COLO668 (cell line): ENCODE measurements around the gene ZC3H12A.

Experiments used
- DNase-seq: peaks from one replicate; lab custom pipeline; 2025; ENCODE audit not compliant: unreplicated experiment; lab: John Stamatoyannopoulos, UW

Gene ZC3H12A

GRCh38 chr1:37474046-37474696, at the start of gene ZC3H12A:
TSS of gene ZC3H12A (plus strand) at chr1:37474580. CDS start at chr1:37475497, 917 bp downstream.
- DNase-seq: peak; percentile 99

DNA sequence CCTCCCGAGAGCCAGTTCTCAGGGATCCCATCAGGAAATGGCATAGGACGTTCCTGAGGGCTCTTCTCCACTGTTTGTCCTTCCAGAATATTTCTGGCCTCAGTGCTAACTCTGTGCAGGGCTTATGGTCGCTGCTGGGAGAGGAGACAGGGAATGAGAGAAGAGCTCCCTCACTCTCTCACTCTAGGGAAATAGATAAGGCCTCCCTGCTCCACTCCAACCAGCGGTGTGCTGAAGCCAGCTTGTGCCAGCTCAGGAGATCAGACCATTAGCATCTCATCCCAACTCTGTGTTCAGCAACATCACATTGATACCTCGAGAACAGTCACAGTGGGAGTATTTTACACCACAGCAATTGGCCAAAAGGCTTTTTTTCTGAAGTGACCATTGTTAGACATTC, 49.2 kb upstream of the ZC3H12A start:
- DNase-seq: no peak

GRCh38 chr1:37429029-37429428, 45.4 kb upstream of the ZC3H12A start:
- no peak for DNase-seq

DNA sequence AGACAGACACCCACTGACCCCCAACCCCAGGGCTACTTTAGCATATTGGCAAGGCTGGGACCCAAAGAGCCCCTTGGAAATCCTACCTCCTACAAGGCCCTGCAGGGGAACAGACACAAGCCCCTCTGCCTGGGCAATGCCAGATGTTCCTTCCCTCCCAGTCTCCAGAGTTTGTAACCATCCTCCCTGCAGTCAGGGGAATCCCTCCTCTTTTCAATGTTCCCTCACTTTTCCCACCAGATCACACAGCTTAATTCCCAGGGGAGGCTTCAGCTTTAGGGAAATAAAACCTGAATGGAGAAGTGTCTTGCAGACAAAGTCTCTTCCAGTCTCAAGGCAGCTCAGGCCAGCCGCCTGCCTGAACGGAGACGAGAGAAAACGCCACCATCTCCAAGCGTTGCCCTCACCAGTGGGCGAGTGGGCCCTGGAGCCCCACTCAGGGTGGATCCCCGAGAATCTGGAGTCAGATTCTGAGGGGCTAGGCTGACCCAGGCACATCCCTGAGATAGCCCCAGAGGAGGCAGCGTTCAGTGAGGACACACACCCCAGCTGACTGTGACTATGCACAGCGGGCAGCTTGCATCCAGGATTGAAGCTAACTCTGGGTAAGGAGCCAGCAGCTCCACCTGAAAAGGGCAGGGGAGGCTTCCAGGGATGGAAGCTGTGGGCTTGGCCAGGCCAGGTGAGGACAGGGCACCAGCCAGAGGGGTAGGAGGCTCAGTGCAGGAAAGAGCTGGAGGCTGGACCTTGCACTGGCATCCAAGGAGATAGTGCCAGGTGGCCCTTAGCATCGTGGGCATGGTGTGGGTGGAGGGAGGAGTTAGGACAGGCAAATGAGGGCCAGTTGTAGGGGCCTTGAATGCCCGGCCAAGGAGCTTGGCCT, 44.0 kb upstream of the ZC3H12A start:
- DNase-seq: no peak

- no peak for DNase-seq
These were observed 41.7 kb upstream of the ZC3H12A start for GRCh38 chr1:37432716-37433115.

- no peak for DNase-seq
These were observed 41.2 kb upstream of the ZC3H12A start for GRCh38 chr1:37433171-37433570.

GRCh38 chr1:37434292-37435225, 39.8 kb upstream of the ZC3H12A start:
- peak; percentile 83 for DNase-seq

- no peak for DNase-seq
These were observed 37.3 kb upstream of the ZC3H12A start for GRCh38 chr1:37437087-37437486.

DNA sequence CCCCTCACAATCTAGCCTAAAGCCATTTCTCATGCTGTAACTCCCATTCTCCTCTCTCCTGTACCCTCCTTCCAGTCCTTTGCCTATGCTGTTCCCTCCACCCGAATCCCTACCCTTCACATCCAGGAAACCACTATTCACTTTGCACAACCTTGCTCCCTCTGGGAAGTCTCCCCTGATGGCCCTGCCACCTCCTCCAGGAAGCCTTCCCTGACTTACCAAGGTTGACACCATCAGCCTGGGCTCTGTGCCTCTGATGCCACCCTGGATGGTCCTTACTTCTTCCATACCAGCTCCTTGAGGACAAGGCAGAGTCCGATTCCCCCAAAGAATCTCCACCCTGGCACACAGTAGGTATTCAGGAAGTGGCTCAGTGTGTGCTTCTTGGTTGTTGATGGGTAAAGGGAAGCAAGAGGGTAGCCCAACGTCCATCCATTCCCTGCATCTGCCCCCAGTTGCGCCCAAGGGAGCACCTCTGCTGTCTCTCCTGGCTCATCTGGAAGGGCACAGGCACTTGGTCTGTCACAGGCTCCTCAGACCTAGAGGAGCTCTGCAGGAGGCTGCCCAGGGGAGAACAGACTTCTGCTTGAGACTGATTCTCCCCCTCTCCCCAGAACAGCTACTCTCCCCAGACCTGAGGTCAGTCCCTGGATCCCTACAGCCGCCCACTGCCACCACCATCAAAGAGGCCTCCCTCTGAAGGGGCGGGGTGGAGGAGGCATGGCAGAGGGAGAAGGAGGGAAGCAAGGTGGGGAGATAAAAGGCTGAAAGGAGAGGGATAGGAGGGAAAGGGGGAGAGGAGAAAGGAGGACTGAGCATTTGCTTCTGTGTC, 36.1 kb upstream of the ZC3H12A start:
- DNase-seq: no peak

DNA sequence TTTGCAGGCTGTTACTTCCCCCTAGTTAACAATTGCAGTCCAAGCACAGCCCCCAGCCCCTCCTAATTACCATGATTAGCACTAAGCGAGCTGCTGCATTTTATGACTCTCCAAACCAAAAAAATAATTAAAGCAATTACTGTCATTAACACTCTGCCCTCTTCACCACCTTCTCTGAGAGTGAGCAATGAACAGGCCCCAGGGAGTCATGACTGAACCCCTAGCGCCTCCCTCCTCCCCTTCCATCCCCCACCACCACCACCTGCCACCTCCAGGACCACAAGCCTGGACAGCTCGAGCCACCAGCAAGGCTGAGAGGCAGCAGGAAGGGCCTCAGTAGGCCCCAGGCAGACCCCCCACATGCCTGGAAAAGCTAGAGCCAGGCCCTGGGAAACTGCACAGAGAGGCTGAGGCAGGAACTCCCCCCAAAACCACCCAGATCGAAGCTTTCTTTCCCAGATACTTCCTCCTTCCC, 35.5 kb upstream of the ZC3H12A start:
- DNase-seq: no peak

- no peak for DNase-seq
These were observed 34.9 kb upstream of the ZC3H12A start for GRCh38 chr1:37439349-37439995.

- DNase-seq: no peak
These were observed 32.9 kb upstream of the ZC3H12A start for GRCh38 chr1:37441490-37441889.

DNA sequence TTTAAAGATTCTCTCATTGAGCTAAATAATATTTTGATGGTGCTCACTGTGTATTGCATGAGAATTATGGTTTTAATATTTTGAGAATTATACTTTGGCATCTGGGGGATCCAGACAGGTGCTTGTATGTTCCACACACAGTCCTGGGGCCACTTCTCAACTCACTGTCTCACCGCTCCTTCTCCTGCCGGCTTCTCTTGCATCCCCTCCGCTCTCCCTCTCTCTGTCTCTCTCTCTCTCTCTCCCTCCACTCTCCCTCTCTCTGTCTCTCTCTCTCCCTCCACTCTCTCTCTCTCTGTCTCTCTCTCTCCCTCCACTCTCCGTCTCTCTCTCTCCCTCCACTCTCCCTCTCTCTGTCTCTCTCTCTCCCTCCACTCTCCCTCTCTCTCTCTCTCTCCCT, 32.2 kb upstream of the ZC3H12A start:
- no peak for DNase-seq

GRCh38 chr1:37442644-37443043, 31.7 kb upstream of the ZC3H12A start:
- DNase-seq: no peak

GRCh38 chr1:37446874-37447273, 27.5 kb upstream of the ZC3H12A start:
- DNase-seq: no peak

DNA sequence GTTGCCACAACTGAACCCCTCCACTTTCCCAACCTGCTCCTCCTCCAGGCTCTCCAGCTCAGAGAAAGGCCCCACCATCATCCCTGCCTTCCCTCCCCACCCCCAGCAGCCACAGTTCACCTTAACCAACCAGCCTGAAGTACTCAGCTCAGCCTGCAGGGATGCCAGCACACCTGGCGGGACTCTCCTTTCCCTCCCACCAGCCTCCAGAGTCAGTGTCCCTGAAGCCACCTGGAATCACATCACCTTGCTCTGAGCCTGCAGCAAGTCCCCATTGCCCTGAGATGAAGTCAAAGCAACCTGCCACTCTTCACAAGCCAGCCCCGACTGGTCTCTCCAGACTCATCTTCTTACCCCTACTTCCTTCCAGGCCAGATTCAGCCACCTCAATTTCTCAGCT, 26.2 kb upstream of the ZC3H12A start:
- peak; percentile 34 for DNase-seq

- DNase-seq: no peak
These were observed 25.5 kb upstream of the ZC3H12A start for GRCh38 chr1:37448691-37449417.

- DNase-seq: no peak
These were observed 24.4 kb upstream of the ZC3H12A start for GRCh38 chr1:37449936-37450335.

DNA sequence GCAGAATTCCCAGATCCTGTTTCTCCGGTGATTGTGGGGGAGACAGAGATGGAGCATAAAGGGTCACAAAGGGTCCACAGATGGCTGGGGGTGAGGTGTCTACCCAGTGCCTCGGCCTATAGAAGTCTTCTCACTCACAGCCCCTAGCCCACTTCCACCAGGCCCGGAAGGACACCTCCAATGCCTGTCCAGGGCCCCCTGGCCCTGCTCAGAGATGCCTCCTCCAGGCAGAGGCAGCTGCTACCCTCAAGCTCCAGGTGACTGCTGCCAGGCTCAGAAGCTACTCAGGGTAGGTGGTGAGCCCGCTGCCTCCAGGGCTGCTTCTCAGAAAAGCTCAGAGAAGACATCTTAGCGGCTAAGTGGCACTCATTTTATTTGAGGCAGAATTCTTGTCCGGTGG, 22.0 kb upstream of the ZC3H12A start:
- no peak for DNase-seq
